HPDE6-E6E7 (cell line): ENCODE results near the gene MYCBPAP.

Experiments used
- DNase-seq: peaks from one replicate; pipeline ENCODE4 v3.0.0; 2011; ENCODE audit warnings: missing footprints; ENCODE audit errors: extremely low spot score

Gene MYCBPAP

GRCh38 chr17:50573866-50574611, 65.8 kb downstream of the MYCBPAP start:
- no peak for DNase-seq

- DNase-seq, result no peak
Observed at GRCh38 chr17:50575581-50576210, 67.5 kb downstream of the MYCBPAP start.

- no peak for DNase-seq
Observed at GRCh38 chr17:50576864-50577263, 68.6 kb downstream of the MYCBPAP start.

- no peak for DNase-seq
Observed at GRCh38 chr17:50577451-50577954, 69.3 kb downstream of the MYCBPAP start.

- no peak for DNase-seq
Observed at GRCh38 chr17:50578173-50578572, 69.9 kb downstream of the MYCBPAP start.

- no peak for DNase-seq
Observed at GRCh38 chr17:50579399-50579798, 71.2 kb downstream of the MYCBPAP start.

GRCh38 chr17:50580646-50581045, 72.4 kb downstream of the MYCBPAP start:
- no peak for DNase-seq
